HTR-8/SVneo (cell line): ENCODE results near the gene IQGAP2.
A peak's percentile ranks its signal among the peaks of the same experiment; 100 is the strongest.

Experiments used
- DNase-seq: peaks from one replicate; pipeline ENCODE4 v3.0.0; 2011; ENCODE audit warnings: low spot score, mixed read lengths; ENCODE audit not compliant: insufficient read length
- FAIRE-seq: peaks from 2 replicates; lab custom pipeline; 2011; peaks lifted over from hg19 to GRCh38; lab: Jason Lieb, UNC

IQGAP2 gene

DNA sequence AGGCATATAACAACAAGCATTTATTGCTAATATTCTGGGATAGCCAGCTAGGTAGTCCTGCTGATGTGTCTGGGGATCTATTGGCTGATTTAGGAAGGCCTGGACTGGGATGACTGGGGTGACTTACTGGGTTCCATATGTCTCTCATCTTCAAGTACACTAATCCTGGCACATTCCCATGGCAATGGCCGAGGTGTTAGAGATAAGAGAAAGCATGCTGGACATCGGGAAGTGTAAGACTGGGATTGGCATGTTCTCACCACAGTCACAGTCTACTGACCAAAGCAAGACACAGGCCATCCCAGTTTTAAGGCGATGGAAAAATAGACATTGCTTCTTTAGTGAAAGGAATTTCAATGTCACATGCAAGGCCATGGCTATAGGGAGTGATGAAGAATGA lies 342.6 kb downstream of the IQGAP2 start:
- FAIRE-seq (peak; percentile 52), DNase-seq (no peak)

- no peak for FAIRE-seq
Measured at GRCh38 chr5:76746677-76747076, 343.6 kb downstream of the IQGAP2 start.

GRCh38 chr5:76747706-76748105 lies 344.6 kb downstream of the IQGAP2 start:
- no peak for FAIRE-seq

More at GRCh38 chr5:76746677-76747076, 343.6 kb downstream of the IQGAP2 start:
- DNase-seq, result no peak

GRCh38 chr5:76751291-76751690 lies 348.2 kb downstream of the IQGAP2 start:
- FAIRE-seq (peak; percentile 63), DNase-seq (no peak)

More at GRCh38 chr5:76747706-76748105, 344.6 kb downstream of the IQGAP2 start:
- DNase-seq, result no peak

GRCh38 chr5:76754668-76755078 lies 351.6 kb downstream of the IQGAP2 start:
- DNase-seq, result no peak
- FAIRE-seq, result no peak

GRCh38 chr5:76755779-76756637 lies 352.9 kb downstream of the IQGAP2 start:
- no peak for FAIRE-seq
- no peak for DNase-seq

DNA sequence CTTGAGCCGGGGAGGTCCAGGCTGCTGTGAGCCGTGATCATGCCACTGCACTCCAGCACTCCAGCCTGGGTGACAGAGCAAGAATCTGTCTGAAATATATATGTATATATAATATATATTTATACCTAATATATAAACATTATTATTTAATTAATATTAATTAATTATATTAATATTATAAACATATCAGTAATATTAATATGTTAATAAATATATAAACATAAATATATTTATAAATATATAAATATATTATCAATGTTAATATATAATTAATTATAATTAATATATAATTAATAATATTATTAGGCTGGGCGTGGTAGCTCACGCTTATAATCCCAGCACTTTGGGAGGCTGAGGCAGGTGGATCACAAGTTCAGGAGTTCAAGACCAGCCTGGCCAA lies 354.0 kb downstream of the IQGAP2 start:
- DNase-seq, result no peak
- FAIRE-seq, result no peak
